ENCODE results near the gene SACM1L. TPM values are rescaled to one million over a fixed set of nuclear protein-coding genes. Genes with fewer than 3 reads are reported as not detected.

The SACM1L gene
- total and polyA plus RNA-seq, 2 of the 4 experiments (the other 2 are of a cell fraction): 19.0 to 40.9 TPM

- TF ChIP-seq CTCF (conservative IDR thresholded peaks at IDR 0.05; ENCODE audit: low read depth, low read length): peak; percentile 96
- TF ChIP-seq FOS (IDR thresholded peaks at IDR 0.05; ENCODE audit: low read depth, low read length): 0 out of 2 replicates have a peak, but pooled peaks have one; percentile 35
- TF ChIP-seq POLR2A (IDR thresholded peaks at IDR 0.05; ENCODE audit: low read depth, low read length): peak; percentile 65
- peak; percentile 98 for TF ChIP-seq SMC3 (IDR thresholded peaks at IDR 0.05; ENCODE audit: low read depth, low read length)
Observed at GRCh38 chr3:45656575-45657363, 32.4 kb upstream of the SACM1L start (continued).

All from IMR-90 (cell line).